Neural crest cell (in vitro differentiated cells): ENCODE results near the gene NDUFA13. TPM values are rescaled to one million over a fixed set of nuclear protein-coding genes. Genes with fewer than 3 reads are reported as not detected.

ENCODE experiments used
- DNase-seq: peaks from one replicate; pipeline ENCODE4 v3.0.0; 2021; ENCODE audit warnings: low read depth, mixed read lengths, low spot score
- H3K27ac Mint-ChIP-seq: one replicate; pipeline ENCODE4 v1.8.0; 2021; ENCODE audit warnings: mild to moderate bottlenecking, mixed read lengths; ENCODE audit not compliant: unreplicated experiment
- H3K27me3 Mint-ChIP-seq: 2 replicates; pipeline ENCODE4 v1.8.0; 2021; ENCODE audit warnings: low read depth, mild to moderate bottlenecking, mixed read lengths
- H3K36me3 Mint-ChIP-seq: 2 replicates; pipeline ENCODE4 v1.8.0; 2021; ENCODE audit warnings: low read depth, mild to moderate bottlenecking, mixed read lengths
- H3K4me1 Mint-ChIP-seq: 2 replicates; pipeline ENCODE4 v1.8.0; 2021; ENCODE audit warnings: mixed read lengths
- H3K4me3 Mint-ChIP-seq: one replicate; pipeline ENCODE4 v1.8.0; 2021; ENCODE audit warnings: mild to moderate bottlenecking, mixed read lengths
- H3K9me3 Mint-ChIP-seq: 2 replicates; pipeline ENCODE4 v1.8.0; 2021; ENCODE audit warnings: mixed read lengths
- CTCF ChIP-seq: fragments of 200-600 bp; sonication (generic); conservative IDR thresholded peaks from 2 replicates; pipeline ENCODE4 v1.5.0; 2021; ENCODE audit warnings: antibody characterized with exemption, mild to moderate bottlenecking
- total RNA-seq: library from RNA; stranded (reverse); gene quantifications from 2 replicates; pipeline ENCODE4 v1.2.1, GENCODE V29; 2021

Gene NDUFA13
- total RNA-seq, 1 donor from 2014 or later: 389 TPM

GRCh38 chr19:19487950-19488874, 27.8 kb upstream of the NDUFA13 start:
- no peaks in the 10 kb centered on the region for H3K27me3 Mint-ChIP-seq
- TF ChIP-seq CTCF: no peak
- H3K4me3 Mint-ChIP-seq: peak overlapping the region; percentile 83
- no peak for DNase-seq
- H3K36me3 Mint-ChIP-seq: no peaks in the 10 kb centered on the region
- H3K27ac Mint-ChIP-seq: peak overlapping the region; percentile 99
- no peaks in the 10 kb centered on the region for H3K9me3 Mint-ChIP-seq
- H3K4me1 Mint-ChIP-seq: peaks cover 34% of the 10 kb centered on the region

- Mint-ChIP-seq H3K36me3 (no peaks in the 10 kb centered on the region), H3K4me3 (peak overlapping the region; percentile 83), H3K27me3 (no peaks in the 10 kb centered on the region), H3K27ac (peak overlapping the region; percentile 99), H3K9me3 (no peaks in the 10 kb centered on the region), H3K4me1 (peaks cover 33% of the 10 kb centered on the region)
- DNase-seq: peak; percentile 55
- no peak for TF ChIP-seq CTCF
Measured at GRCh38 chr19:19488875-19489690, 26.9 kb upstream of the NDUFA13 start.

GRCh38 chr19:19489804-19490204, 26.2 kb upstream of the NDUFA13 start:
- Mint-ChIP-seq H3K27ac (peak overlapping the region; percentile 99), H3K4me3 (peak overlapping the region; percentile 83), H3K4me1 (peaks cover 33% of the 10 kb centered on the region), H3K9me3 (no peaks in the 10 kb centered on the region), H3K36me3 (no peaks in the 10 kb centered on the region), H3K27me3 (no peaks in the 10 kb centered on the region)
- DNase-seq: no peak
- TF ChIP-seq CTCF: no peak

- Mint-ChIP-seq H3K4me1 (peaks cover 33% of the 10 kb centered on the region), H3K27me3 (no peaks in the 10 kb centered on the region), H3K9me3 (no peaks in the 10 kb centered on the region), H3K27ac (peak overlapping the region; percentile 73), H3K4me3 (peak overlapping the region; percentile 67), H3K36me3 (no peaks in the 10 kb centered on the region)
- peak; percentile 91 for TF ChIP-seq CTCF
- DNase-seq: peak; percentile 85
Measured at GRCh38 chr19:19490214-19490968, 25.6 kb upstream of the NDUFA13 start.

GRCh38 chr19:19491321-19492025, 24.6 kb upstream of the NDUFA13 start:
- Mint-ChIP-seq H3K36me3 (no peaks in the 10 kb centered on the region), H3K27ac (no peak overlapping the region), H3K4me3 (no peak overlapping the region), H3K9me3 (no peaks in the 10 kb centered on the region), H3K27me3 (no peaks in the 10 kb centered on the region), H3K4me1 (peaks cover 33% of the 10 kb centered on the region)
- TF ChIP-seq CTCF: no peak
- DNase-seq: no peak
